Erythroblast (primary cell): Measurements from ENCODE around the gene CFAP97.

Experiments used
- DNase-seq, 2 experiments: peaks; one replicate each; lab custom pipeline; 2025; lab: John Stamatoyannopoulos, UW
- GATA1 ChIP-seq: IDR thresholded peaks from 2 replicates; pipeline ENCODE4 v1.6.1; 2011; ENCODE audit warnings: low read depth, mild to moderate bottlenecking, control low read depth, low read length, moderate library complexity
- POLR2A ChIP-seq: IDR thresholded peaks from 2 replicates; pipeline ENCODE4 v1.6.1; 2011; ENCODE audit warnings: mild to moderate bottlenecking, low read length

The CFAP97 gene

GRCh38 chr4:185235119-185235842 lies 31.5 kb upstream of the CFAP97 start:
- DNase-seq: no peak

GRCh38 chr4:185232370-185232769 lies 28.6 kb upstream of the CFAP97 start:
- no peak for DNase-seq
- no peak for TF ChIP-seq POLR2A

More at GRCh38 chr4:185235119-185235842, 31.5 kb upstream of the CFAP97 start:
- TF ChIP-seq POLR2A (no peak), GATA1 (no peak)

- no peak for TF ChIP-seq GATA1
- DNase-seq: no peak
These were observed 25.4 kb upstream of the CFAP97 start for GRCh38 chr4:185229021-185229818.

GRCh38 chr4:185227713-185228278 lies 24.0 kb upstream of the CFAP97 start:
- no peak for TF ChIP-seq POLR2A
- no peak for TF ChIP-seq GATA1

GRCh38 chr4:185227131-185227551 lies 23.3 kb upstream of the CFAP97 start:
- TF ChIP-seq GATA1 (no peak), POLR2A (no peak)
- DNase-seq: peak in 1 of 2 experiments; percentile 4

More at GRCh38 chr4:185227713-185228278, 24.0 kb upstream of the CFAP97 start:
- DNase-seq: no peak

- no peak for DNase-seq
- TF ChIP-seq GATA1 (no peak), POLR2A (no peak)
These were observed 22.1 kb upstream of the CFAP97 start for GRCh38 chr4:185225940-185226339.

GRCh38 chr4:185224597-185224996 lies 20.8 kb upstream of the CFAP97 start:
- no peak for DNase-seq
- TF ChIP-seq POLR2A (no peak), GATA1 (no peak)

GRCh38 chr4:185222598-185222997 lies 18.8 kb upstream of the CFAP97 start:
- DNase-seq: no peak
- TF ChIP-seq POLR2A (no peak), GATA1 (no peak)

GRCh38 chr4:185221912-185222311 lies 18.1 kb upstream of the CFAP97 start:
- TF ChIP-seq GATA1: no peak
- TF ChIP-seq POLR2A: no peak
- DNase-seq: no peak

GRCh38 chr4:185221491-185221890 lies 17.7 kb upstream of the CFAP97 start:
- no peak for DNase-seq
- no peak for TF ChIP-seq POLR2A

- DNase-seq: no peak
- TF ChIP-seq POLR2A (no peak), GATA1 (no peak)
These were observed 15.9 kb upstream of the CFAP97 start for GRCh38 chr4:185219551-185220344.

GRCh38 chr4:185218312-185218711 lies 14.5 kb upstream of the CFAP97 start:
- no peak for DNase-seq
- TF ChIP-seq POLR2A (no peak), GATA1 (no peak)

- DNase-seq: no peak
- TF ChIP-seq GATA1: no peak
- no peak for TF ChIP-seq POLR2A
These were observed 13.7 kb upstream of the CFAP97 start for GRCh38 chr4:185217408-185217975.

GRCh38 chr4:185215261-185215660 lies 11.5 kb upstream of the CFAP97 start:
- TF ChIP-seq GATA1 (no peak), POLR2A (no peak)
- DNase-seq: no peak

GRCh38 chr4:185213877-185214276 lies 10.1 kb upstream of the CFAP97 start:
- TF ChIP-seq POLR2A: no peak
- no peak for TF ChIP-seq GATA1
- DNase-seq: peak; percentile 8 to 40
